NCI-H82 treated with DMSO at 0.1 percent for 48 hours (cell line): ENCODE measurements around the gene SHISA6.

Experiments used
- DNase-seq: peaks from one replicate; lab custom pipeline; 2025; ENCODE audit not compliant: unreplicated experiment; lab: John Stamatoyannopoulos, UW

Gene SHISA6

GRCh38 chr17:11565591-11565990 lies 324.6 kb downstream of the SHISA6 start:
- no peak for DNase-seq

- no peak for DNase-seq
These were observed 338.0 kb downstream of the SHISA6 start for GRCh38 chr17:11578998-11579397.

- no peak for DNase-seq
These were observed 339.7 kb downstream of the SHISA6 start for GRCh38 chr17:11580677-11581076.

GRCh38 chr17:11582217-11582616 lies 341.2 kb downstream of the SHISA6 start:
- DNase-seq: no peak

GRCh38 chr17:11583306-11583992 lies 342.4 kb downstream of the SHISA6 start:
- no peak for DNase-seq

- no peak for DNase-seq
These were observed 348.7 kb downstream of the SHISA6 start for GRCh38 chr17:11589716-11590115.

- DNase-seq: peak; percentile 95
These were observed 357.5 kb downstream of the SHISA6 start, which contains the start of gene DNAH9 for GRCh38 chr17:11598274-11599221. Gene DNAH9, plus strand, starts transcription at chr17:11598470. Its CDS starts 29 bp downstream, at chr17:11598499.

GRCh38 chr17:11601661-11602060 lies 360.6 kb downstream of the SHISA6 start:
- DNase-seq: peak; percentile 76

GRCh38 chr17:11608396-11608795 lies 367.4 kb downstream of the SHISA6 start:
- DNase-seq: no peak

GRCh38 chr17:11610999-11611566 lies 370.1 kb downstream of the SHISA6 start:
- peak; percentile 95 for DNase-seq

- DNase-seq: no peak
These were observed 371.9 kb downstream of the SHISA6 start for GRCh38 chr17:11612956-11613355.
